DMS79 treated with DMSO at 0.1 percent for 48 hours (cell line): Measurements from ENCODE around the gene FAM222A.

Experiments
- DNase-seq: peaks from one replicate; lab custom pipeline; 2025; lab: John Stamatoyannopoulos, UW

Gene FAM222A

DNA sequence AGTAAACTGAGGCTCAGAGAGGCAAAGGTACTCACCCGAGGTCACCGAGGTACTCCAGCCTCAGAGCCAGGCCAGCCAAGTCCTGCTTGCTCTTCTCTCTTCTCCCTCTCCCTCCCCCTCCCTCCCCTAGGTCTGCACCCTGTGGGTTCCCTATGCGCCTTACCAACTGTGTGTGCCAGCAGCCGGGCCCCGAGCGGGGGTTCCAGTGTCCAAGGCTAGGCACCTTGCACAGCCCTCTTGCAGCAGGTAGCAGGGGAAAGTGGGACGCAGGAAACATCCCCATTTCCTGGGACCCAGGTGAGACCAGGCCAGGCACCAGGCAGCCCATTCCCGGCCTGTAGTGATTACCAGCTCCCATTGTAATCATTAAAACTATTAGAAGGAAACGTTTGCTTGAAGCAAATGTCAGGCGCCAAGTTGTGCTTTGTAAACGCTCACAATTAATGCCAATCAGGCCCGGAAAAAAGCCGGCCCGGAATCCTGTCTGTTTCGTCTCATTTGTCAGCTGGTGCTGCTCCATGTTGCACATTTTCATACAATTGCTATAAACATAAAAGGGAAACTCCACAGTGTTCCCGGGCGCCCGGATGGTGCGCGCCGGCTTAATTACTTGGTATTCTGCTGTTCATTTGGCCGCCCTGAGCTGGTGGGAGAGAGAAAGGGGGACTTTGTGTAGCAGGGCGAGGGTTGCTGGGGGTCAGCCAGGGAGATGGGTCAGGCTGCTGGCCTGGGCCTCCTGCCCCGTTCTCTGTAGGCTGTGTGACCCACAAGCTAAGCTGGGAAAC, 11.9 kb downstream of the FAM222A start:
- no peak for DNase-seq

DNA sequence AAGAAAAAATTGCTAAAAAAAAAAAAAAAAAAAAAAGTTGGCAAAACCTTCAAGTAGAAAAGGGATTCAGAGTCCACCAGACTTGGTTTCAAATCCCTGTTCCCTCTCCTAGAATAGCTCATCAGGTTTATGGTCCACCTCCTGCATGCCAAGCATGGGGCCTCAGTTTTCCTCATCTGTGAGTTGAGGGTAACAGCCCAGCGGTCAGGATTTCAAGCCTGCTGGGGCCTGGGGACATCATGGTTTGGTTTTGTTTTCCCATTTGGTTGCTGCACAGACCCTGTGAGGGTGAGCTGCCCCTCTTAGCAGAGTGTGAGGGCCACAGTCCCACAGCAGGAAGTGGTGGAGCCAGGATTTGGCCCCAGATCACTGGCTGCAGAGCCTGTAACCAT, 12.5 kb downstream of the FAM222A start:
- DNase-seq = no peak

DNA sequence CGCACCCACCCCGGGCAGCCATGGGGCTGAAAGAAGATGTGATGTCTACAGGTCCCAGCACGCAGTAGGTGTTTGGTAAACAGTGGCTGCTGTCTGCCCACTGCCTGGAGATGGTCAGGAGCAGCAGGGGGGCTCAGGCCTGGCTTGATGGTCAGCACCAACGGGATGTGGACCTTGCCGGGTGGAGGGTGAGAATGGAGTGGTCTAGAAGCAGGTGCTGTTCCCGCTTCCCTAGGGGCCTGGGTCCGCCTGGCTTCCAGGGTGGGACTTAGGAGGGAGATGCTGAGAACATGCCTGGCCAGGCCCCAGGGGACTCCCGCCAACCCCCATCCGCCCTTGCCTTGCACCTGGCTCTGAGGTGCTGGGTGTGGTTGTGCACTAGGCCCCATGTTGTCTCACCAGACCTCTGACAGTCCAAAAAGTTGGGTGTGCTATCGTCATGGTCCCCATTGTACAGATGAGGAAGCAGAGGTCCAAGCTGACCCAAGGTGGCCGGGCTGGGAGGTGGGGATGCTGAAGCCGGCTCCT, 12.9 kb downstream of the FAM222A start:
- no peak for DNase-seq

DNA sequence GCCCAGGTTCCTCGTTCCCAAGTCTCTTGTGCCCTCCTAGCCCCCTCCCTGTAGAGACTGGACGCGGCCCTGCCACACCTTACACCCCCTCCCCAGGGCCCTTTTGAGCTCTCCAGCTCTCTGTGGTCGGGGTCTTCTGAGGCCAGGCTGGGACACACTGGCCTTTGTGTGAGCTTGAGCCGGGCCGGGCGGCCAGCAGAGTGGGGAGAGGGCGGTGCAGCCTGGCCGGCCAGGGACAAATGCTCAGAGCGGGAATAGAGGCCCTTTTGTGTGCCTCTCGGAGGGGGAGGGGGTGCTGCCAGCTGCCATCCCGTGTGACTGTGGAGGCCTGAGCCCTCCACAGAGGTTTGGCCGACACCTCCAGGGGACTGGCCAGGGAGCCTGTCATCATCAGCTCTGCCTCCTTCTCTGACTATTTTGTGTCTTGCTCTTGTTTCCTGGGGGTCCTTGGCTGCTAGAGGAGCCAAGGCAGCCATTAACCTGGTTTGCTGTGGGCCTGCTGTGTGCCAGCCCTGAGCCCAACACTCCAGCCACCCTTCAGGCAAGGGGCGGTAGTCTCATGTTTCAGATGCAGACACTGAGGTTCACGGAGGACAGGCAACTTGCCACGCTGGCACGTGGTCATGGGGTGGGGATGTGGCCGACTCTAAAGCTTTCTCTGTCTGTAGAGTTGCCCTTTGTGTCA, 13.6 kb downstream of the FAM222A start:
- no peak for DNase-seq

DNA sequence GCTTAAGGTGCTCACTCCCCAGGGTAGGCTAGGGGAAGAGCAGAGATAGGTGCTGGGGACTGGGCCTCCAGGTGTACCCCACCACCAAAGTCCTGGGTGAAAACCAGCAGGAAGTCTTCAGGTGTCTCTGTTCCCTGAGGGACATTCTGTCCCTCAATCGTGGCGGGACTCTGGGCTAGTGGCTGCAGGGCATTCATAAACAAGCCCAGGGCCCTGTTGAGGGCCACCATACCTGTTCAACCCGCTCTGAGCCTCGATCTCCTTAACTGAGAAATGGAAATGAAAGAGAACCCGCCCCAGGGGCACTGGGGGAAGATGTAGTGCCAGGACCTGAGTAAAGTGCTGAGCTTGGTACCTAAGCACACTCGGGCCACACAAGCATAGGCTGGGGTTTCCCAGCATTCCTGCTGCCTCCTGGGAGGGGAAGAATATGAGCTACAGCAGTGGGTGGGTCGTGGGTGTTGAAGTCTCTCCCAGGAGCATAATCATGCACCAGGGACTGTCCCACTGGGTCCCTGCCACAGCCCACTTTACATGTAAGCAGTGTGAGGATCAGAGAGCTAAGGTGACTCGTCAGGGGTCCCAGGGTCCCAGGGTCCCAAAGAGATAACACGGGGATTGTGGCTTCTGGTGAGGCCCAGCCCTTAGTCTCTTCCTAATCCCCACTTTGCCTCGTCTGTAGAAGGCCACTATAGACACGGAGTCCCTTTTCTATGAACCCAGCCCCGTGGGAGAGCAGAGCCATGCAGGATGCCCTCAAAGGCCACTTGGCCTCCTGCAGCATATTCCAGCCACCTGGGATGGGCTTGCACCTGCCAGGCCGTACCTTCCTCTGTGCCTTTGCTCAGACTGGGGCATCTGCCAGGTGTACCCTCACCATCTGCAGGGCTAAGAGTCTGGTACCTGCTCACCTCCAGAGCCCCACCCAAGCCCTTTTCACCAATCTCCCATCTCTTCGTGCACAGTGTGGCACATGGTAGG, 14.4 kb downstream of the FAM222A start:
- no peak for DNase-seq

DNA sequence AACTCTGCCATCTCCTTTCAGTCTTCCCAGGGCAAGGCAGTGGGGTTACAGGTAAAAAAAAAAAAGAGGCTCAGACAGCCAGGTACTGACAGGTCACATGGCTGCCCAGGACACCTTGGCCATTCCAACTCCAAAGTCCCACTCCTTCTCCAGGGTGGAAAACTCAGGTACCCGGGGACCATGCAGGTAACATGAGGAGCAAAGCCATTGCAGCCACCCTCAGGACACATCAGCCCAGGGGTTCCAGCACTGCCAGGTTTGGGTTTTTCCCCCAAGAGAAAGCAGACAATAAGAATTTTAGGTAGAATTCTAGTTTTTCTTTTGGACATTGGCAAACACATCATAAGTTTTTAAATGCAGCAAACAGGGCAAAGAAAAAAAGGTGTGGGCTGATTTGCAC, 15.3 kb downstream of the FAM222A start:
- DNase-seq = no peak

DNA sequence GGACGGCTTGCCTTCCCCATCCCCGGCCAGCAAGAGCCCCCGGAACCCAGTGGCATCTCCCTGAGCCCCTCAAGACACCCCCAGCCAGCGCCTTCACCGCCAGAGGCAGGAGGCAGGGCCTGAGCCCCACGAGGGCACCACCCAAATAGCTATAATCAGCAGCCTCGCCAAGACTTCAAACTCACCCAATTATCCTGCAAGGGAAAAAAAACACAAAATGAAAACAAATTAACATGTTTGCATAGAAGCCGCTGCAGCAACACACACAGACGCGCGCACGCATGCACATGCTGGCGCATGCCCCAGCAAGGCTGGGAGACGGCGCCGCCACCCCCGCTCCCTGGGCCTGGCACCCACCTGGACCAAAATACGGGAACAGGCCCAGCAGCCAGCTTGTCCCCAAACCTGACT, 15.8 kb downstream of the FAM222A start:
- no peak for DNase-seq

DNA sequence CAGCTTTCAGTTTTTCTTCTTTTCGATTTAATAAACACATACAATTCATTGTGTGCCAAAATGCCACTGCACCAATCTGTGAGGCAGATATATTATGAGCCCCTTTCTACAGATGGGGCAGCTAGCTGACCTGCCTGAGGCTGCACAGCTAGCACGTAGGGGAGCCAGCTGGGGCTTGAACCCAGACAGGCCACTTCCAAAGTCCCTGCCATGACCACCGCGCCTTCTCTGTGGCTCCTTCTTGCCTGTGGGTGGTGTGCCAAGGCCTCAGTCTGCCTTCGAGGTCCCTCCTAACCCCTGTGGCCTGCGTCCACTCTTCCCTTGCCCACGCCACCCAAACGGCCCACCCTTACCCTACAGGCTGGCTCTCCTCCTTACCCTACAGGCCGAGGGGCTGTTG, 16.2 kb downstream of the FAM222A start:
- no peak for DNase-seq

DNA sequence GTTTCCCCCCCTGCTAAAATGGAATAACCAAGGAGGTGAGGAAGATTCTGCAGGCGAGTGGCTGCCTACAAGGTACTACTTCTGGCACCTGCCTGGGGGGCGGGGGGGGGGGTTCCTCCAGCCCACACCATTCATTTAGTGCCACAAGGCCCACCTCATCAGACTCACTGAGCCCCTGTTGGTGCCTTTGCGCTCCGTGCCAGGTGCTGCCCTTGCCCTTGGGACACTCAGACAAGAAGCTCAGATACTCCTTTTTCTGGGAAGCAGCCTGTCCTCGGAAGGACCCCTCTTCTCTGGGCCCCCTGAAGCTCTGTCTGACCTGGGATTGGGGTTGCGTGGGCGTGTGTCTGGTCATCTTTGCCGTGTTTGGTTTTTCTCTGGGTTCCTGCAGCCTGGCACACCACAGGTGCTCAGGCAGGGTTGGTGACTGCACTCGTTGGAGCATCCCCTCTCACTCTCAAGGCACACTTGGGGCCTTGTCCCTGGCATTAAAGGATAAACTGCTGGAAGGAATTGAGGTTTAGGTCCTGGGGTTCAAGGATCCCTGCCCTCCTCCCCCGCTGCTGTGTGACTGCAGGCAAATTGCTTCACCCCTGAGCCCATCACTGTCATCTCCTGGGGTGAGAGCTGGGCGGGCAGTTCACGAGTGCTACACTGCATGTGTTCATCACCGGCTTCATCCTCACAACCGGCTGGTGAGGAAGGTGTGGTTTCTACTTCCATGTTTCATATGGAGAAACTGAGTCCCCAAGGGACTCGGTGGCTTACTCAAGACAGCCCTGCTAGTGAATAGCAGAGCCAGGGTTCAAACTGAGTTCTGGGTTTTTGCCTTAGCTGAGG, 16.9 kb downstream of the FAM222A start:
- DNase-seq = no peak

DNA sequence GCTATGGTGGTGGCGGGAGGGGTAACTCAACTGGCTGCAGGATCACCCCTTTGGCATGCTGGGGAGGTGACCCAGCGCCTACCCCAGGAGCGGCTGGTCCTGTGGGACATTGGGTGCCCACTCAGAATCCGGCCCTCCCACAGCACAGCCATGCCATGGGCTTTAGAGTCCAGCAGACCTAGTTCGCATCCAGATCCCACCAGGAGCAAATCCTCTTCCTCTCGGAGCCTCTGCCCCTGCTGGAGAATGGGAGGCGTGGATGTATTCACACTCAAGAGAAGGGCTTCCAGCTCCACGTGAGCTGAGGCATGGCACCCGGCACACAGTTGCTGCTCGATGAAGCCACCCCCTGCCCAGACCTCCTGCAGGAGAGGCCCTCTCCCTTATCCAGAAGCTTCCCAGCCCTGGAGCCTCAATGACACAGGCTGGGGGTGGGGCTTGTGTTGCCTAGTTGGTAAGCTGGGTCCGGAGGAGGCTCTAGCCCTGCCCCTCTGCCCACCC, 17.7 kb downstream of the FAM222A start:
- DNase-seq = no peak

DNA sequence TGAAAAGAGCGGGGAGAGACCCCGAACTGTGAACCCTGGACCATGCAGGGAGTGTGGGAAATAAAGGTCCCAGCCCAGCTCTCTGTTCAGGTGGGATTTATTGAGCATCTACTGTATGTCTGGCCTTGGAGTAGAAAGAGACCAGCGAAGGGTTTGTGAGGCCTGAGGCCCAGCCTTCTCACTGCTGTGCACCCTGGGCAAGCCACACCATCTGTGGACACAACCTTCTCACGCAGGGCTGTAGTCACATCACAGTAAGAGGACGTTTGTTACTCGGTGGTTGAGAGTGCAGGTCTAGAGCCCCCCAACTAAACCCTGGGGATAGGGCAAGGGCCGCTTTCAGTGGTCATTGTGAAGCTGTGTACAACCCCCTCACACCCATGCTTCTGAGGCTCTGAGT, 18.2 kb downstream of the FAM222A start:
- no peak for DNase-seq

DNA sequence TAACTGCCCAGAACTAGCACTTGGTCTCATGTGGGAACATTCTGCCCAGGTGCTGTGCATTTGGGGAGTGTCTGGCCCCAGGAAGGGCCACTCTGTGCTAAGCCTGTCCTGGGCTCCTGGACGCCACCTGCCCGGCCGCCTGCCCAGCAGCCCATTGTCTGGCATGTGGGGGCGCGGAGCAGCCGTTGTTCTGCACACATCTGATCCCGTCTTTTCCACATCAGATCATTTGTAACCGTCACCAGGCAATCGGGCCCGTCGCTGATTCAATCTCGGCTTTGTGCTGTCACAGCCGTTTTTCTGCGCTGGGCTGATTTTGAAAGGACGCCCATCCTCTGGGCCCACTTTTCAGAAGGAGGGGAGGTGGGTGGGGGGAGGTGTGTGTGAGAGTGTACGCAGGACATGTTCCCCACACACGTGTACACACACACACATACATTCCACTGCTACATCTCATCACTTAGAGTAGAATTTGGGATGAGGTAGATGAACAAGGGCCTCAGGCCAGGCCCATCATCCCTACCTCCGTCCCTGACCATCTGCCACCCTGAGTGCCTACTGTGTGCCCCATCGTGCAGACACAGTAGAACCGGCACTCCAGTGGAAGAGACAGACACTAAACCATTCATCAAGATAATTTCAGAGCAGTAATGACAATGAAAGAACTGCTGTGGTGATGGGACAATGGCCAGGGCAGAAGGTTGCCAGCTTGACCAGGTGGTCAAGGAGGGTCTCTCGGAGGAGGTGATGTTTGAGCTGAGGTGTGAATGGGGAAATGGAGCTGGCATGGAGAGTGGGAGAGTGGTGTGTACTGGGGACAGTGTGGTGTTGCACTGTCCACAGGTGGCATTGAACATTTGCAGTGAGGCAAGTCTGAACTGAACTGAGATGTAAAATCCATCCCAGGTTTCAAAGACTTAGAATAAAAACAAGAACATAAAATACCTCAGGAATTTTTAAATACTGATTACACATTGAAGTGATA, 19.0 kb downstream of the FAM222A start:
- DNase-seq = no peak

DNA sequence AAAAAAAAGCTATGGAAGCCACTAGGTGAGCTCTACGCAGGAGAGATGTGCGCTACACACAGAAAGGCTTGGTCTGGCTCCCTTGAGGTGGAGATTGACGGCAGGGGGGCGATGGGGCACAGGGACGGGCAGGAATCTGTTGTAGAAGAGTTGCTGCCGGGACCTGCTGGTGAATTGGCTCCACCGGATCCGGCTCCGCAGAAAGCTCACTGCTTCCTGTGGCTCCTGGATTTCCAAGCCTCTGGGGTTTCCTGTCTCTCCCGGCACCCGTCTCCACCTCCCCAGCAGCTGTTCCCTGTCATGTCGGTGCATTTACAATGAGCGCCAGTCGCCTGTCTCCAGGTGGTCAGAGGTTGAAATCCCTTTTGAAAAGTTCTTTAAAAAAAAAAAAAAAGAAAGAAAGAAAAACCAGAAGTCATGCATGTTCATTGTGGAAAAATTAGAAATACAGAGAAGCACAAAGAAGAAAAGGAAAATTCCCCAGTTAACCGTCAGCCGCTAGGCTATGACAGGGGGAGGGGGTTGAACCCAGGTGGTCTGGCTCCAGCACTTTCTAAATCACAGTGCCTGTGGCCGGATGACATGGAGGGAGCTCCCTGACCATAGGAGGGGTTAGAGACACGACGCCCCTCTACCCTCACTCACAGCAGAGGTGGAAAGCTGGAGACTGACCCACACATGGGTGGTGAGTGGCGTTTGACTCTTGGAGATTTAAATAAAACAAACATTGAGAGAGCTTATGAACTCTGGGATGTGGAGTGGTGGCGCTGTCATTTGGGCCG, 20.8 kb downstream of the FAM222A start:
- no peak for DNase-seq

DNA sequence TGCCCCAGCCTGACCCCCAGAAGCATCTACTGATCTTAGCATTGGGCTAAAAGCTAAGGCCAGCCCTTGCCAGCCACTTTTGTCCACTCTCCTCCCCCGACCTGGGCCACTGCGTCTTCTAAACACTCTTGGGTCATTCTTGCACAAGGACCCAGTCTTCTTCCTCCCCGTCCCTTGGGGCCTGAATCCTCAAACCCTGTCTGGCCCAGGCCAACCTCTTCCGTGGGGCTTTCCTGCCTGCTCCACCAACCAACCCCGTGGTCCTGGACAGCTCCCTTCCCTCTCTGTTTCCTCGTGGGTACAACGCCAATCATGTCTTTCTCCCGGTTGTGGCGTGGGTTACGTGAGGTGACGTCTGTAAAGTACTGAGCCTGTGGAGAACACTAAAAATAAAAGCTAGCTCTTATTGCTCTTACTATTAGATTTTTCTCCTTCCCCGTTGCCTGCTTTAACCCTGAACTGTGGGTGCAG, 21.5 kb downstream of the FAM222A start:
- DNase-seq = no peak

DNA sequence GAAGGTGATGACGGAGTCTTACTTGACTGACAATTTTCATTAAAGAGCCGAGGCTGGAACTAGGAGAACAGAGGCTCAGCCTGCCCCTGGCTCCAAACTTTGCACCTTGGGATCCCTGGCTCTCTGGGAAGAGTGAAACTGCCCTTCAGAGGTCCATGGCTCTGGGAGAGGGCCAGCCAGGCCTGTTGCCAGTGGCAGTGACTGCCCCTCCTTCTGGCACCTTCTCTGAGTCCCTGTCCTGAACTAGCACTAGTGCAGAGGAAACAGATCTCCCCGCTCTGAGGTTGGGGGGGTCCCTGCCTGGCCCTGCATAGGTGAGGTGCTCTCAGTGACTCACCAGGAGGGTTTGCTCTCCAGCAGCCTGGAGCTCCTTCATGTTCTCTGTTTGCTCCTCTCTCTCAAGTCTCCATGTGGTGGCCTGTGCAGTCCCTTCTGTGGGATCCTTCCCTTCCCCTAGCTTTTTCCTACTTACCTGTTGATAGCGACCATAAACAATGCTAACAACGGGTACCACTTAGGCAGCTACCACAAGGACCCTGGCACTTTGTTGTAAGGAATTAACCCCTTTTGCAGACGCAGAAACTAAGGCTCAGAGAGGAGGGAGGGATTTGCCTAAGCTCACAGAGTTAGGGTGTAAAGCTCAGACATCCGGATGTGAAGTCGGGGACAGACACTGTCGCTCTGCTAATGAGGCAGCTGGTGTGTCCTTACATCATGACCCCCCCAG, 22.4 kb downstream of the FAM222A start:
- no peak for DNase-seq

DNA sequence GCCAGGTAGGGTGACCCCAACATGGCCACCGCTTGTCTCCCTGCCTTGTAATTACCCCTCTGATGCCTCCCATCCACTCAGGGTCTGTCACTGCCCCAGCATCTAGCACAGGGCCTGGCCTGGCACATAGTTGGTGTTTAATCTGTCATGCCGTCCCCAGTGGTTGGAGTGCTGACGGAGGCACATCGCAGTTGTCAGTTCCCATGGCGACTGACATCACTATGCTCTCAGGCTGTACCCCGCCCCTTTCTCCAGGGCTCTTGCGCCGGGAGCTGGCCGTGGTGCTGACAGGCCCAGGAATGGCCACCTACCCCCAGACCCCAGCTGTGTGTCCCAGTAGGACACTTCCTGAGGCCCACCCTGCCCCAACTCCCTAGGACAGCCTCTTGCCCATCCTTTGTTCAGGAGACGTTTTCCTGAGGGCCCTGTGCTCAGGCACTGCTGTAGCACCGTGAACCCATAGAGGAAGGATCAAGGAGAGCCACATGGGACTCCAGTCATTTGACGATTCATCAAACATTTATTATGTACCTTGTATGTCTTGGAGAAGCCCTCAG, 23.0 kb downstream of the FAM222A start:
- peak; percentile 38 for DNase-seq

DNA sequence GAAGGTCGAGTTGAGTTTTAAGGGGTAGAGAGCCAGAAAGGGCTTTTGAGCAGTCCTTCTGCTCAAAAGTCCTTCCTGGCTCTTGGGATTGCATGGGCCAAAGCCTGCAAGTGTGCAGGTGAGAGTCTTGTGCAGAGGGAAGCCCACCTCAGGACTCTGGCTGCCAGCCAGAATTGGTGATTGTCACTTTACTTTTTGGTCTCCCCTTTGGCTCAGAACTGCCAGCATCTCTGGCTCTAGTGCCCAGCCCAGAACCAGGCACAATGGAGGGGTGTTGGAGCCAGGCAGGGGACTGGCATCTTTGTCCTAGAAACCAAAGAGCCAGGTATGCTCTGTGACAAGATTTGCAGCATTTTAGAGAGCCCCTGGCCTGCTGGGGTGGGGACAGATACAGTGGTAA, 23.5 kb downstream of the FAM222A start:
- peak; percentile 84 for DNase-seq

DNA sequence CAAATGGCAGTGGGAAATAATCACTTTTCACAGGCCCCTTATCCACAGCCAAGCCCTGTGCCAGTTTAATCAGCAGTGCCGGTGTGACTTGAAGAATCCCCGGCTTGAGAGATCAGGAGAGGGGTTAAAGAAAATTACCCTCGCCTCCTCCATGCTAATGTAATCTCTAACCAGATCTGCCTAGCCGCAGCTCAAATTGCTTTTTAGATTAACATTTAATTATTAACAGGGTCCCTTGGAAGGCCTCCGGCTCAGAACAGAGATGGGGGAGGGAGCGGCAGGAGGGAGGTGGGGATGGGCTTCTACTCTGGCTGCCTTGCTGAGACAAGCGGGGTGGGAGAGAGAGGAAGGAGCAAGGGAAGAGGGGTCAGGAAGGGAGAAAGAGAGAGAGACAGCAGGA, 24.0 kb downstream of the FAM222A start:
- peak; percentile 22 for DNase-seq
